HepG2 (cell line): ENCODE data around the gene C5AR1. TPM values are rescaled to one million over a fixed set of nuclear protein-coding genes. Genes with fewer than 3 reads are reported as not detected.

ENCODE experiments used
- ATAC-seq: fragments of 200-7000 bp; cut with Tn5 transposase; 3 replicates; pipeline ENCODE4 v1.9.1; 2020; ENCODE audit warnings: mild to moderate bottlenecking, moderate library complexity
- BruUV-seq: library from RNA; stranded (reverse); fragments of 400-500 nt; replicated peaks from 2 replicates; lab custom pipeline; 2021; lab: Mats Ljungman, UMichigan
- CTCF ChIA-PET: fragments of 300-600 bp; formaldehyde crosslinking; extraction: SDS; loops from one replicate; lab custom pipeline; 2021; ENCODE audit warnings: low total read pairs, inconsistent platforms, low intra/inter-chr PET ratio; lab: Yijun Ruan, JAX
- POLR2A ChIA-PET: fragments of 350-600 bp; sonication (Branson Sonifier 250); formaldehyde crosslinking; loops from one replicate; lab custom pipeline; 2020; ENCODE audit warnings: antibody characterized with exemption, inconsistent platforms; lab: Yijun Ruan, JAX
- DNase-seq: peaks from one replicate; pipeline ENCODE4 v3.0.0-alpha.2; 2015; ENCODE audit warnings: low spot score
- FAIRE-seq: peaks from 3 replicates; lab custom pipeline; 2011; peaks lifted over from hg19 to GRCh38; lab: Jason Lieb, UNC
- H2AFZ ChIP-seq: one replicate; pipeline ENCODE4 v1.6.1; 2011; ENCODE audit warnings: low read length, inconsistent platforms
- H3K27ac ChIP-seq: fragments of 300-600 bp; 3 replicates; pipeline ENCODE4 v1.8.0; 2011; ENCODE audit warnings: mixed run types, mild to moderate bottlenecking, mixed read lengths, low read length, inconsistent platforms; ENCODE audit not compliant: insufficient read depth; ENCODE audit errors: extremely low read length
- H3K27me3 ChIP-seq, 2 experiments: fragments of 200-600 bp in 1 of 2; 2 replicates in 1 of 2; 3 replicates in 1 of 2; pipeline versions ENCODE4 v1.6.0 to v1.8.0; 2011; ENCODE audit warnings: low read length in 2 of 2, mild to moderate bottlenecking in 2 of 2, moderate library complexity in 2 of 2, inconsistent platforms in 1 of 2; ENCODE audit not compliant: insufficient read depth in 2 of 2, control insufficient read depth in 1 of 2
- H3K36me3 ChIP-seq, 2 experiments: fragments of 200-600 bp in 1 of 2; replicated peaks in 1 of 2; 2 replicates in 1 of 2; 3 replicates in 1 of 2; pipeline versions ENCODE4 v1.5.1 to v1.8.0; 2011; ENCODE audit warnings: low read length in 2 of 2, inconsistent platforms in 1 of 2; ENCODE audit not compliant: insufficient read depth in 2 of 2, control insufficient read depth in 1 of 2
- H3K4me1 ChIP-seq: 2 replicates; pipeline ENCODE4 v1.5.1; 2012; ENCODE audit warnings: low read length, inconsistent platforms; ENCODE audit not compliant: insufficient read depth
- H3K4me2 ChIP-seq: 2 replicates; pipeline ENCODE4 v1.6.0; 2011; ENCODE audit warnings: low read depth, low read length, inconsistent platforms
- H3K4me3 ChIP-seq, 3 experiments: fragments of 200-600 bp in 1 of 3; sonication (generic), shearing (Covaris generic) in 1 of 3; replicated peaks in 1 of 3; 2 replicates each; pipeline ENCODE4 v1.5.1; 2011 to 2016; ENCODE audit warnings: low read length in 3 of 3, inconsistent platforms in 2 of 3, low read depth in 2 of 3, mild to moderate bottlenecking in 2 of 3, control low read depth in 1 of 3, mixed read lengths in 1 of 3; ENCODE audit not compliant: insufficient read depth in 1 of 3
- H3K79me2 ChIP-seq: one replicate; pipeline ENCODE4 v1.6.1; 2011; ENCODE audit warnings: low read length, inconsistent platforms; ENCODE audit not compliant: insufficient read depth
- H3K9ac ChIP-seq: 2 replicates; pipeline ENCODE4 v1.6.0; 2011; ENCODE audit warnings: mild to moderate bottlenecking, low read depth, low read length, inconsistent platforms; ENCODE audit not compliant: insufficient read depth
- H3K9me3 ChIP-seq: 2 replicates; pipeline ENCODE4 v1.5.1; 2012; ENCODE audit warnings: mild to moderate bottlenecking, low read length
- H4K20me1 ChIP-seq: 2 replicates; pipeline ENCODE4 v1.6.0; 2011; ENCODE audit warnings: inconsistent platforms, mild to moderate bottlenecking, low read length, moderate library complexity; ENCODE audit not compliant: insufficient read depth
- ARNT ChIP-seq: fragments of 450-650 bp; IDR thresholded peaks from 2 replicates; pipeline ENCODE4 v1.6.1; 2017
- BCL6 ChIP-seq: IDR thresholded peaks from 2 replicates; pipeline ENCODE4 v1.6.1; 2016; ENCODE audit warnings: missing genetic modification reagents, missing compliant biosample characterization
- BORCS8-MEF2B ChIP-seq: sonication (generic); formaldehyde crosslinking; IDR thresholded peaks from 2 replicates; pipeline ENCODE4 v1.8.0; 2022; ENCODE audit warnings: mild to moderate bottlenecking, missing genetic modification reagents
- HNRNPUL1 ChIP-seq: fragments of 200-400 bp; formaldehyde crosslinking; IDR thresholded peaks from 2 replicates; pipeline ENCODE4 v1.6.1; 2017; ENCODE audit warnings: low read depth, mild to moderate bottlenecking, low read length, moderate library complexity
- IKZF4 ChIP-seq: sonication (generic); formaldehyde crosslinking; IDR thresholded peaks from 2 replicates; pipeline ENCODE4 v1.5.1; 2020; ENCODE audit warnings: borderline replicate concordance, mild to moderate bottlenecking, low read depth, missing genetic modification reagents; ENCODE audit errors: not compliant biosample characterization
- LBX2 ChIP-seq: sonication (generic); formaldehyde crosslinking; IDR thresholded peaks from 2 replicates; pipeline ENCODE4 v1.5.0; 2020; ENCODE audit warnings: missing genetic modification reagents, mild to moderate bottlenecking, borderline replicate concordance
- MLXIP ChIP-seq: sonication (generic); formaldehyde crosslinking; IDR thresholded peaks from 2 replicates; pipeline ENCODE4 v1.9.0; 2021; ENCODE audit warnings: missing genetic modification reagents, borderline replicate concordance
- NCOA1 ChIP-seq: sonication (generic); formaldehyde crosslinking; IDR thresholded peaks from 2 replicates; pipeline ENCODE4 v1.9.0; 2021; ENCODE audit warnings: missing genetic modification reagents
- NFIC ChIP-seq: IDR thresholded peaks from 2 replicates; pipeline ENCODE4 v1.6.1; 2012; ENCODE audit warnings: mild to moderate bottlenecking, low read length, inconsistent platforms
- RFXAP ChIP-seq: sonication (generic); formaldehyde crosslinking; IDR thresholded peaks from 2 replicates; pipeline ENCODE4 v1.4.0; 2020; ENCODE audit warnings: missing genetic modification reagents, borderline replicate concordance
- RORA ChIP-seq: sonication (generic); formaldehyde crosslinking; IDR thresholded peaks from 2 replicates; pipeline ENCODE4 v1.5.0; 2020; ENCODE audit warnings: mild to moderate bottlenecking, missing genetic modification reagents, moderate library complexity
- SAFB2 ChIP-seq: sonication (generic); formaldehyde crosslinking; IDR thresholded peaks from 2 replicates; pipeline ENCODE4 v1.5.1; 2020; ENCODE audit warnings: missing genetic modification reagents, low read depth, mild to moderate bottlenecking, borderline replicate concordance
- ZBTB8A ChIP-seq: sonication (generic); formaldehyde crosslinking; IDR thresholded peaks from 2 replicates; pipeline ENCODE4 v1.4.0; 2020; ENCODE audit warnings: mild to moderate bottlenecking, low read depth, missing genetic modification reagents, borderline replicate concordance
- ZNF317 ChIP-seq: sonication (generic); formaldehyde crosslinking; IDR thresholded peaks from 2 replicates; pipeline ENCODE4 v1.5.0; 2020; ENCODE audit warnings: mild to moderate bottlenecking, missing genetic modification reagents
- ZNF672 ChIP-seq: sonication (generic); formaldehyde crosslinking; IDR thresholded peaks from 2 replicates; pipeline ENCODE4 v1.8.1; 2022; ENCODE audit warnings: missing genetic modification reagents
- WGBS: methylation state at CpG from one replicate; pipeline ENCODE4 v1.1.6; 2017; ENCODE audit warnings: low lambda C conversion rate; 5-methylcytosine and 5-hydroxymethylcytosine counted together
- in situ Hi-C: cut with HindIII; loops from 2 replicates; pipeline ENCODE4 v1.10.0; 2017; ENCODE audit warnings: low pct_unique_long_range_greater_than_20kb; ENCODE audit not compliant: extremely low pct_ligation_motif_present
- intact Hi-C: fragments of 100-400 bp; cut with micrococcal nuclease; formaldehyde crosslinking; loops from one replicate; pipeline ENCODE4 v1.10.0; 2022; ENCODE audit not compliant: unreplicated experiment
- polyA plus RNA-seq, 8 experiments: library from polyadenylated mRNA; depleted of rRNA in 3 of 8; stranded (reverse) in 7 of 8; unstranded in 1 of 8; fragments of >200 nt; fragmentation: Illumina TruSeq in 4 of 8; extraction: Trizol in 4 of 8; gene quantifications; 2 replicates each; pipeline versions ENCODE4 v1.2.1 to v1.2.3, GENCODE V29; 2011 to 2016; ENCODE audit warnings: low read depth in 4 of 8, missing spikeins in 1 of 8, mixed read lengths in 1 of 8; ENCODE audit not compliant: insufficient read depth in 1 of 8
- total RNA-seq, 5 experiments: library from RNA; depleted of rRNA; stranded (reverse); fragments of >200 nt; fragmentation: Illumina TruSeq; extraction: Trizol; gene quantifications; 2 replicates each; pipeline ENCODE4 v1.2.3, GENCODE V29; 2016; ENCODE audit warnings: low read depth in 1 of 5

The C5AR1 gene
- total and polyA plus RNA-seq, 2 of the 13 experiments (the other 11 are each of a cell fraction or from before 2014, with no cell fraction given) = 0.07 to 1.6 TPM

- ChIA-PET CTCF (no interaction called here), POLR2A (interaction anchor here (1.4 kb wide), 1 partner anchor 32 kb away, joined by 3 read pairs; no protein-coding TSS in a partner anchor)
- ATAC-seq = no peak
- peak overlapping the region; percentile 91; the same call in 1 of the 2 replicates for H3K4me2 ChIP-seq
- no peak overlapping the region for H3K27ac ChIP-seq
- H3K9ac ChIP-seq = peak overlapping the region; percentile 12; the same call in 1 of the 2 replicates
- FAIRE-seq = no peak
- H3K79me2 ChIP-seq = peaks cover 27% of the 10 kb centered on the region
- in situ Hi-C loops = no loop called here
- no peak for TF ChIP-seq RFXAP (CRISPR knock-in tag)
- no peak for TF ChIP-seq ZNF672 (CRISPR knock-in tag)
- TF ChIP-seq NFIC = no peak
- TF ChIP-seq BCL6 (CRISPR knock-in tag) = no peak
- no peak for TF ChIP-seq HNRNPUL1
- TF ChIP-seq ARNT = no peak
- no peak for TF ChIP-seq MLXIP
- TF ChIP-seq BORCS8-MEF2B (CRISPR knock-in tag) = no peak
- no peak for TF ChIP-seq ZBTB8A (CRISPR knock-in tag)
- no peak for TF ChIP-seq RORA (CRISPR knock-in tag)
- no peak for TF ChIP-seq NCOA1 (CRISPR knock-in tag)
- TF ChIP-seq ZNF317 (CRISPR knock-in tag) = no peak
- TF ChIP-seq SAFB2 = no peak
- TF ChIP-seq LBX2 = no peak
- TF ChIP-seq IKZF4 (CRISPR knock-in tag) = no peak
- TF ChIP-seq, all 625 proteins: peak for 0
- DNase-seq = no peak
- peaks cover 58% of the 10 kb centered on the region for H3K4me1 ChIP-seq
- BruUV-seq = no TSS peak
- WGBS = 96% methylated on average over 6 of the region's 6 CpGs
- no peak overlapping the region for H2AFZ ChIP-seq
- H3K4me3 ChIP-seq = no peak overlapping the region
- peaks cover 12 to 15% of the 10 kb centered on the region in 2 experiments for H3K36me3 ChIP-seq
- H3K9me3 ChIP-seq = no peaks in the 10 kb centered on the region
- peaks cover 4% of the 10 kb centered on the region; the same call in 1 of the 2 replicates for H4K20me1 ChIP-seq
- intact Hi-C loops = no loop called here
- no peaks in the 10 kb centered on the region; a peak in 1 of 5 replicates for H3K27me3 ChIP-seq
Measured at GRCh38 chr19:47350630-47351029, 41.0 kb downstream of the C5AR1 start.
